Chondrocyte (in vitro differentiated cells): ENCODE results near the gene SPIC. TPM values are rescaled to one million over a fixed set of nuclear protein-coding genes. Genes with fewer than 3 reads are reported as not detected.

Source experiments
- DNase-seq: peaks from one replicate; pipeline ENCODE4 v3.0.0; 2021; ENCODE audit warnings: mixed read lengths, low spot score
- H3K27ac Mint-ChIP-seq: one replicate; pipeline ENCODE4 v1.8.0; 2021; ENCODE audit warnings: mild to moderate bottlenecking, moderate library complexity, mixed read lengths; ENCODE audit not compliant: unreplicated experiment
- H3K27me3 Mint-ChIP-seq: 2 replicates; pipeline ENCODE4 v1.8.0; 2021; ENCODE audit warnings: low read depth, mixed read lengths
- H3K36me3 Mint-ChIP-seq: 2 replicates; pipeline ENCODE4 v1.8.0; 2021; ENCODE audit warnings: low read depth, mixed read lengths
- H3K4me1 Mint-ChIP-seq: 2 replicates; pipeline ENCODE4 v1.8.0; 2021; ENCODE audit warnings: low read depth, mild to moderate bottlenecking, mixed read lengths
- H3K4me3 Mint-ChIP-seq: one replicate; pipeline ENCODE4 v1.8.0; 2021; ENCODE audit warnings: mild to moderate bottlenecking, moderate library complexity, mixed read lengths; ENCODE audit not compliant: unreplicated experiment
- H3K9me3 Mint-ChIP-seq: 2 replicates; pipeline ENCODE4 v1.8.0; 2021; ENCODE audit warnings: low read depth, mixed read lengths
- CTCF ChIP-seq: fragments of 200-600 bp; sonication (generic); IDR thresholded peaks from 2 replicates; pipeline ENCODE4 v1.5.0; 2021; ENCODE audit warnings: antibody characterized with exemption, mild to moderate bottlenecking, moderate library complexity
- total RNA-seq: library from RNA; stranded (reverse); gene quantifications from 3 replicates; pipeline ENCODE4 v1.2.1, GENCODE V29; 2021

SPIC gene
- total RNA-seq, 1 donor from 2014 or later: not detected

GRCh38 chr12:101527682-101528081 is 52.5 kb downstream of the SPIC start:
- H3K27ac Mint-ChIP-seq: no peak overlapping the region
- no peaks in the 10 kb centered on the region for H3K27me3 Mint-ChIP-seq
- peaks cover 2% of the 10 kb centered on the region for H3K9me3 Mint-ChIP-seq
- H3K4me1 Mint-ChIP-seq: no peaks in the 10 kb centered on the region
- no peak overlapping the region for H3K4me3 Mint-ChIP-seq
- DNase-seq: no peak
- no peak for TF ChIP-seq CTCF
- no peaks in the 10 kb centered on the region for H3K36me3 Mint-ChIP-seq

- Mint-ChIP-seq H3K4me1 (no peaks in the 10 kb centered on the region), H3K27ac (no peak overlapping the region), H3K27me3 (peaks cover 9% of the 10 kb centered on the region), H3K4me3 (no peak overlapping the region), H3K9me3 (no peaks in the 10 kb centered on the region), H3K36me3 (no peaks in the 10 kb centered on the region)
- no peak for TF ChIP-seq CTCF
- DNase-seq: no peak
Measured at GRCh38 chr12:101536069-101536674, 61.0 kb downstream of the SPIC start.

Other genes with a start within 250 kb of the SPIC start
- gene UTP20, start 195.2 kb upstream of the SPIC start, total RNA-seq: 9.4 to 17.0 TPM (median 9.9 TPM) in 3 replicates
- 127 to 173 TPM (median 141 TPM) in 3 replicates for gene ARL1, start 67.6 kb upstream of the SPIC start, total RNA-seq
- gene MYBPC1, start 119.6 kb downstream of the SPIC start, total RNA-seq: not detected in 3 replicates
- 32.1 to 36.3 TPM (median 34.1 TPM) in 3 replicates for gene CHPT1, start 222.3 kb downstream of the SPIC start, total RNA-seq